Stimulated activated memory B cell treated with anti-CD40 and anti-IgM and Interleukin-4, amounts not matched to agents 10 μg/mL and 1 μg/mL and 100 μg/mL, for 72 hours (primary cell): ENCODE measurements around the gene BSCL2.

Source experiments
- ATAC-seq: fragments of 150-1000 bp; cut with Tn5 transposase; 2 replicates; pipeline ENCODE4 v1.10.0; 2021
- H3K27ac Mint-ChIP-seq: one replicate; pipeline ENCODE4 v1.8.0; 2022; ENCODE audit warnings: mild to moderate bottlenecking, mixed read lengths
- H3K27me3 Mint-ChIP-seq: one replicate; pipeline ENCODE4 v1.8.0; 2022; ENCODE audit warnings: mixed read lengths
- H3K36me3 Mint-ChIP-seq: one replicate; pipeline ENCODE4 v1.8.0; 2022; ENCODE audit warnings: mixed read lengths
- H3K4me1 Mint-ChIP-seq: one replicate; pipeline ENCODE4 v1.8.0; 2022; ENCODE audit warnings: mixed read lengths
- H3K4me3 Mint-ChIP-seq: one replicate; pipeline ENCODE4 v1.8.0; 2022; ENCODE audit warnings: mild to moderate bottlenecking, moderate library complexity, mixed read lengths
- H3K9me3 Mint-ChIP-seq: one replicate; pipeline ENCODE4 v1.8.0; 2022; ENCODE audit warnings: mixed read lengths

Gene BSCL2

GRCh38 chr11:62644220-62644619, 63.0 kb downstream of the BSCL2 start:
- Mint-ChIP-seq H3K9me3 (no peaks in the 10 kb centered on the region), H3K27me3 (no peaks in the 10 kb centered on the region), H3K4me1 (peaks cover 43% of the 10 kb centered on the region), H3K36me3 (peaks cover 11% of the 10 kb centered on the region), H3K27ac (no peak overlapping the region), H3K4me3 (no peak overlapping the region)
- ATAC-seq = no peak
